Stomach (tissue), 9 donors: Measurements from ENCODE around the gene C2orf69. TPM values are rescaled to one million over a fixed set of nuclear protein-coding genes. Genes with fewer than 3 reads are reported as not detected.

ENCODE experiments used
- DNase-seq, 2 donors: peaks; one replicate each; pipeline versions ENCODE4 v3.0.0 to v3.0.0-alpha.2; 2013 to 2019
- H3K27ac ChIP-seq, 5 donors: fragments of 200-600 bp in 4 of 5; sonication (generic) in 4 of 5; one replicate each; pipeline ENCODE4 v1.5.1; 2013 to 2019; ENCODE audit warnings: mild to moderate bottlenecking in 1 of 5, moderate library complexity in 1 of 5
- H3K27me3 ChIP-seq, 3 donors: fragments of 200-600 bp; sonication (generic); one replicate each; pipeline ENCODE4 v1.5.1; 2017 to 2019; ENCODE audit warnings: mixed run types in 1 of 3
- H3K36me3 ChIP-seq, 4 donors: fragments of 200-600 bp; sonication (generic); 1 replicate in 3 of 4; 2 replicates in 1 of 4; pipeline ENCODE4 v1.5.1; 2016 to 2019
- H3K4me1 ChIP-seq, 4 donors: fragments of 200-600 bp; sonication (generic); one replicate each; pipeline ENCODE4 v1.5.1; 2016 to 2019
- H3K4me3 ChIP-seq, 4 donors: fragments of 200-600 bp; sonication (generic) in 3 of 4; one replicate each; pipeline ENCODE4 v1.5.1; 2016 to 2019; ENCODE audit warnings: mild to moderate bottlenecking in 1 of 4
- H3K9me3 ChIP-seq, 4 donors: fragments of 200-600 bp; sonication (generic); one replicate each; pipeline ENCODE4 v1.5.1; 2016 to 2019
- EP300 ChIP-seq: sonication (generic); formaldehyde crosslinking; IDR thresholded peaks from one replicate; pipeline ENCODE4 v1.6.1; 2017; ENCODE audit warnings: antibody characterized with exemption
- POLR2A ChIP-seq, 4 donors: fragments of 450-650 bp; IDR thresholded peaks; one replicate each; pipeline ENCODE4 v1.6.1; 2016; ENCODE audit warnings: antibody characterized with exemption in 4 of 4, control low read depth in 2 of 4, mild to moderate bottlenecking in 1 of 4, moderate library complexity in 1 of 4
- POLR2AphosphoS5 ChIP-seq, 3 donors: sonication (generic); formaldehyde crosslinking; IDR thresholded peaks; one replicate each; pipeline ENCODE4 v1.6.1; 2016; ENCODE audit warnings: antibody characterized with exemption in 3 of 3
- WGBS, 5 donors: extraction: QIAGEN DNeasy Blood & Tissue Kit in 3 of 5; methylation state at CpG; one replicate each; pipeline versions ENCODE4 v1.1.5 to v1.1.7; 2013 to 2018; 5-methylcytosine and 5-hydroxymethylcytosine counted together
- intact Hi-C: fragments of 100-400 bp; cut with DNase I; formaldehyde crosslinking; loops from one replicate; pipeline ENCODE4 v1.15.1; 2023; ENCODE audit warnings: low total_unique reads
- polyA plus RNA-seq, 3 donors: library from polyadenylated mRNA; stranded (reverse); fragments of 200-250 nt; gene quantifications; one replicate each; pipeline ENCODE4 v1.2.3, GENCODE V29; 2013
- total RNA-seq, 5 donors: library from RNA; depleted of rRNA; stranded (reverse); fragments of >200 nt; gene quantifications; one replicate each; pipeline versions ENCODE4 v1.1.0 to v1.2.3, GENCODE V29; 2014 to 2016
- TF ChIP-seq, protein P1 (sequence below), 7 experiments: fragments of 450-650 bp in 4 of 7; fragments of 200-600 bp in 3 of 7; sonication (generic) in 3 of 7; IDR thresholded peaks; one replicate each; pipeline ENCODE4 v1.5.1; 2016 to 2019; ENCODE audit warnings: antibody characterized with exemption in 7 of 7, control low read depth in 2 of 7, mild to moderate bottlenecking in 1 of 7
- donor health status: healthy with polysubstance abuse.
- donor health status: Bipolar disorder and iron deficiency.
- donor health status: healthy.

C2orf69 gene
- total and polyA plus RNA-seq, 8 donors, result 2.0 to 29.8 (median 7.3) TPM

DNA sequence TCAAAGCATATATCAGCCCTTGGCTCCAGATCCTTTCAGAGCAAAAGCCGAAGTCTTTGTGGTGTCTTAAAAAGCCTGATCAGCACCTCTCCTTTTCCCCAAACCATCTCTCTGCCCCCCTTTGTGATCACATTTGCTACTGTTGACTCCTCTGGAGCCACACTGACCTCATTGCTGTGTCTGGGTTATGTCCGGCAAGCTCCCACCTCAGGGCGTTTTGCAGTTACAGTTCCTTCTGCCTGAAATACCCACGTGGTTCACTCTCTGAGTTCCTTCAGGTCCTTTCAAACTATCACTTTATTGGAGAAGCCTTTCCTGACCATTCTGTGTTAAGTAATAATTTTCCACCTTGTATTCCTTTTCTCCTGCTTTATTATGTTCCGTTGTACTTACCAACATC is 11.8 kb downstream of the C2orf69 start:
- H3K4me3 ChIP-seq, result no peak overlapping the region
- no peaks in the 10 kb centered on the region for H3K27me3 ChIP-seq
- no peaks in the 10 kb centered on the region for H3K4me1 ChIP-seq
- TF ChIP-seq, protein P1, sequence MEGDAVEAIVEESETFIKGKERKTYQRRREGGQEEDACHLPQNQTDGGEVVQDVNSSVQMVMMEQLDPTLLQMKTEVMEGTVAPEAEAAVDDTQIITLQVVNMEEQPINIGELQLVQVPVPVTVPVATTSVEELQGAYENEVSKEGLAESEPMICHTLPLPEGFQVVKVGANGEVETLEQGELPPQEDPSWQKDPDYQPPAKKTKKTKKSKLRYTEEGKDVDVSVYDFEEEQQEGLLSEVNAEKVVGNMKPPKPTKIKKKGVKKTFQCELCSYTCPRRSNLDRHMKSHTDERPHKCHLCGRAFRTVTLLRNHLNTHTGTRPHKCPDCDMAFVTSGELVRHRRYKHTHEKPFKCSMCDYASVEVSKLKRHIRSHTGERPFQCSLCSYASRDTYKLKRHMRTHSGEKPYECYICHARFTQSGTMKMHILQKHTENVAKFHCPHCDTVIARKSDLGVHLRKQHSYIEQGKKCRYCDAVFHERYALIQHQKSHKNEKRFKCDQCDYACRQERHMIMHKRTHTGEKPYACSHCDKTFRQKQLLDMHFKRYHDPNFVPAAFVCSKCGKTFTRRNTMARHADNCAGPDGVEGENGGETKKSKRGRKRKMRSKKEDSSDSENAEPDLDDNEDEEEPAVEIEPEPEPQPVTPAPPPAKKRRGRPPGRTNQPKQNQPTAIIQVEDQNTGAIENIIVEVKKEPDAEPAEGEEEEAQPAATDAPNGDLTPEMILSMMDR (IDR thresholded peaks at IDR 0.05), result no peak
- TF ChIP-seq POLR2A (IDR thresholded peaks at IDR 0.05) (no peak), EP300 (no peak), POLR2AphosphoS5 (IDR thresholded peaks at IDR 0.05) (no peak)
- whole genome bisulfite sequencing, 5 donors, result 58 to 76% (median 75%) methylated on average over 5 of the region's 5 CpGs
- no peak for DNase-seq
- intact Hi-C loops, result no loop called here
- no peak overlapping the region for H3K27ac ChIP-seq
- peaks cover 8 to 31% (median 24%) of the 10 kb centered on the region in 4 donors for H3K36me3 ChIP-seq
- H3K9me3 ChIP-seq, result no peaks in the 10 kb centered on the region

DNA sequence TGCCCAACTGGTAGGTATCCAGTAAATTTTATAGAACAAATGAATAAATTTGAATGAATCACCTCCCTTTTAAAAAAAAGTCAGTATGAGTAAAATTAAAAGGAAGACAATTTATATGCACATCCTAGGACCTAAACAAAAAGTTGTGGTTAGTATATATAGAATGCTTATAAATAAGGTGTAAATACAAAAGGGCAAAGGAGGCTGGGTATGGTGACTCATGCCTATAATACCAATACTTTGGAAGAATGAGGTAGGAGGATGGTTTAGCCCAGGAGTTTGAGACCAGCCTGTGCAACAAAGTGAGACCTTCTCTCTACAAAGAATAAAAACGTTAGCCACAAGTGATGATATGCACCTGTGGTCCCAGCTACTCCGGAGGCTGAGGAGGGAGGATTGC is 12.8 kb downstream of the C2orf69 start:
- intact Hi-C loops, result no loop called here
- Histone ChIP-seq H3K27me3 (no peaks in the 10 kb centered on the region), H3K4me3 (no peak overlapping the region), H3K36me3 (peaks cover 1 to 20% (median 15%) of the 10 kb centered on the region in 4 donors), H3K4me1 (no peaks in the 10 kb centered on the region), H3K27ac (no peak overlapping the region), H3K9me3 (no peaks in the 10 kb centered on the region)
- WGBS, 5 donors, result 67 to 81% (median 72%) methylated on average over 2 of the region's 2 CpGs
- TF ChIP-seq, protein P1 (IDR thresholded peaks at IDR 0.05), result no peak
- TF ChIP-seq EP300 (no peak), POLR2A (IDR thresholded peaks at IDR 0.05) (no peak), POLR2AphosphoS5 (IDR thresholded peaks at IDR 0.05) (no peak)
- DNase-seq, result no peak

DNA sequence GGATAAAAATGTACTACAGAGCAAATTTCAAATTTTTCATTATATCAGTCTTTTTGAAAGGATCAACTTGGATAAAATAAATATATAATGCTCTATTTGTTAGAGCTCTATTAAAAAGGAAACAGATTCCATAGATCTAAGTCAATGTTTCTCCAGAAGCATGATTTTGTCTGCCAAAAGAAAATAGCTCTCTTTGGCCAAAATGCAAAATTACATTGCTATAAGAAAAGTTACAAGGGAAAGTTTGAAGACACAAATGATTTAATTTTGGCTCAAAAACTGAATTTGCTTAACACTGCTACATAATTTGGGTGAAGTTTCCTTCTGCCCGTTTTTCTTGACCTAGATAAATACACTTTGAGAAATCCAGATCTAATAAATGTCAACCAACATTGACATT is 15.7 kb downstream of the C2orf69 start:
- 24 to 50% (median 31%) methylated on average over 1 of the region's 1 CpG for WGBS, 5 donors
- Histone ChIP-seq H3K27ac (no peak overlapping the region), H3K4me3 (no peak overlapping the region), H3K4me1 (no peaks in the 10 kb centered on the region), H3K9me3 (no peaks in the 10 kb centered on the region), H3K27me3 (no peaks in the 10 kb centered on the region), H3K36me3 (peaks cover 0 to 29% (median 27%) of the 10 kb centered on the region in 4 donors)
- no peak for DNase-seq
- no peak for TF ChIP-seq POLR2AphosphoS5 (IDR thresholded peaks at IDR 0.05)
- TF ChIP-seq POLR2A (IDR thresholded peaks at IDR 0.05), result no peak
- TF ChIP-seq EP300, result no peak
- TF ChIP-seq, protein P1 (IDR thresholded peaks at IDR 0.05), result no peak
- intact Hi-C loops, result no loop called here

DNA sequence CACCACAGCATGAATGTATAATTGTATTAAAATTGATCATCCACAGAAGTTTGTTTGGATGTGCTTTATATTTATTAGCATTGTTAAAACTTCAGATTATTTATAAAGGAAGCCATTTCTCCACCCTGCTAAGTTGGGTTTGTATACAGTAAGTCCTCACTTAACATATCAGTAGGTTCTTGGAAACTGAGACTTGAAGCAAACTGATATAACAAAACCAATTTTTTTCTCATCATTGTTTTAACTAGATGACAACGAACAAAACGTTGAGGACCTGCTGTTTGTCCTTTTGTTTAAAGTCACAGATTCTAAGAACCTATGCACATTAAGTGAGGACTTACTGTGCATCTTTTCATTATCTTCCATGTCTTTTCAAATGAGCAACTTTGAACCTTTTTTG is 17.1 kb downstream of the C2orf69 start:
- Histone ChIP-seq H3K36me3 (peaks cover 11 to 41% (median 37%) of the 10 kb centered on the region in 4 donors), H3K27me3 (no peaks in the 10 kb centered on the region), H3K4me3 (no peak overlapping the region), H3K27ac (no peak overlapping the region), H3K4me1 (no peaks in the 10 kb centered on the region), H3K9me3 (no peaks in the 10 kb centered on the region)
- TF ChIP-seq, protein P1 (IDR thresholded peaks at IDR 0.05), result no peak
- intact Hi-C loops, result no loop called here
- WGBS, 5 donors, result 13 to 68% (median 34%) methylated on average over 2 of the region's 2 CpGs
- DNase-seq, result no peak
